ENCODE measurements around the gene DYNLT3. TPM values are rescaled to one million over a fixed set of nuclear protein-coding genes. Genes with fewer than 3 reads are reported as not detected.

The DYNLT3 gene
- polyA plus RNA-seq, 1 experiment, result 28.6 TPM

DNA sequence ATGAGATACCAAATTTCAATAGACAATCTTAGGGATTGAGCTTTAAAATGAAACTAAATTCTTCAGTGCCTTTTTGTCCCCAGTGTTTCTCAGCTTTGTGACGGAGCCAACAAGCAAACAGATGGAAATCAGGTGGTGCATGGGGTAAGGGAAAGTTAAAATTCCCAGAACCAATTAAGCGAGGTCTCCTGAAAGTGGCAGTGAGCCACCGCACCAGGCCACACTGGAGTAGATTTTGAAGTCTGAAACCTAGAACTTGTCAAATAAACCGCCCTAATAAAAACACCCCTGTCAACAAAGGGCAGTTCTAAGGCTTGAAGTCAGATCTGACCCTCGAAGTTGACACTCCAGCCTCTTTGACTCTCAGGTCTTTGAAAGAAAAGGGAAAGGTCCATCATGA lies 40.6 kb upstream of the DYNLT3 start:
- DNase-seq (ENCODE audit: low read depth, low spot score), result no peak
- Histone ChIP-seq H3K27ac (ENCODE audit: low read depth, low read length) (no peak overlapping the region), H3K27me3 (ENCODE audit: control insufficient read depth, insufficient read depth, low read length) (no peaks in the 10 kb centered on the region), H3K9me3 (ENCODE audit: control insufficient read depth, insufficient read depth, low read length) (no peaks in the 10 kb centered on the region; the same call in 1 of the 2 replicates), H3K4me3 (ENCODE audit: low read depth, low read length) (no peak overlapping the region)
- TF ChIP-seq, protein P1, sequence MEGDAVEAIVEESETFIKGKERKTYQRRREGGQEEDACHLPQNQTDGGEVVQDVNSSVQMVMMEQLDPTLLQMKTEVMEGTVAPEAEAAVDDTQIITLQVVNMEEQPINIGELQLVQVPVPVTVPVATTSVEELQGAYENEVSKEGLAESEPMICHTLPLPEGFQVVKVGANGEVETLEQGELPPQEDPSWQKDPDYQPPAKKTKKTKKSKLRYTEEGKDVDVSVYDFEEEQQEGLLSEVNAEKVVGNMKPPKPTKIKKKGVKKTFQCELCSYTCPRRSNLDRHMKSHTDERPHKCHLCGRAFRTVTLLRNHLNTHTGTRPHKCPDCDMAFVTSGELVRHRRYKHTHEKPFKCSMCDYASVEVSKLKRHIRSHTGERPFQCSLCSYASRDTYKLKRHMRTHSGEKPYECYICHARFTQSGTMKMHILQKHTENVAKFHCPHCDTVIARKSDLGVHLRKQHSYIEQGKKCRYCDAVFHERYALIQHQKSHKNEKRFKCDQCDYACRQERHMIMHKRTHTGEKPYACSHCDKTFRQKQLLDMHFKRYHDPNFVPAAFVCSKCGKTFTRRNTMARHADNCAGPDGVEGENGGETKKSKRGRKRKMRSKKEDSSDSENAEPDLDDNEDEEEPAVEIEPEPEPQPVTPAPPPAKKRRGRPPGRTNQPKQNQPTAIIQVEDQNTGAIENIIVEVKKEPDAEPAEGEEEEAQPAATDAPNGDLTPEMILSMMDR (IDR thresholded peaks at IDR 0.05; ENCODE audit: low read depth, low read length), result no peak
- ChIA-PET POLR2A (no interaction called here), CTCF (no interaction called here)

DNA sequence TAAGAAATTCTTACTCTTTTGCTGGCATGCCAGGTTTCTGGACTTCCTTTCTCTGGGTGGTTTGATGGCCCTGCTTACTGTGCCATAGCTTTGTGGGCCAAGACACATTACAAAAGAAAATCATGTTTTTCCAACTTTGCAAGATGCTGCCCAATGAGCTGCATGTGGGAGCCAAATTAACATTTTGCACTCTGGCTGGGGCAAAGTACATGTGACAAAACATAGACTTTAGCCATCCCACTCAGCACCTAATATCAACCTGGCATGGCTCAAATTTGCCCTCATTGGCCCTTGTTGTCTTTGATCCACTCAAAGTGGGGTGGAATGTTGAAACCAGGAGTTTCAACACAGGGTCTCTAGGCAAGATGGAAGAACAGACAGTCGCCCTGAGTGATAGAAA lies 40.0 kb upstream of the DYNLT3 start:
- H3K27ac ChIP-seq (ENCODE audit: low read depth, low read length), result no peak overlapping the region
- CTCF ChIA-PET, result no interaction called here
- no peak overlapping the region for H3K4me3 ChIP-seq (ENCODE audit: low read depth, low read length)
- H3K27me3 ChIP-seq (ENCODE audit: control insufficient read depth, insufficient read depth, low read length), result no peaks in the 10 kb centered on the region
- POLR2A ChIA-PET, result no interaction called here
- DNase-seq (ENCODE audit: low read depth, low spot score), result no peak
- TF ChIP-seq, protein P1 (IDR thresholded peaks at IDR 0.05; ENCODE audit: low read depth, low read length), result no peak
- H3K9me3 ChIP-seq (ENCODE audit: control insufficient read depth, insufficient read depth, low read length), result no peaks in the 10 kb centered on the region; the same call in 1 of the 2 replicates

DNA sequence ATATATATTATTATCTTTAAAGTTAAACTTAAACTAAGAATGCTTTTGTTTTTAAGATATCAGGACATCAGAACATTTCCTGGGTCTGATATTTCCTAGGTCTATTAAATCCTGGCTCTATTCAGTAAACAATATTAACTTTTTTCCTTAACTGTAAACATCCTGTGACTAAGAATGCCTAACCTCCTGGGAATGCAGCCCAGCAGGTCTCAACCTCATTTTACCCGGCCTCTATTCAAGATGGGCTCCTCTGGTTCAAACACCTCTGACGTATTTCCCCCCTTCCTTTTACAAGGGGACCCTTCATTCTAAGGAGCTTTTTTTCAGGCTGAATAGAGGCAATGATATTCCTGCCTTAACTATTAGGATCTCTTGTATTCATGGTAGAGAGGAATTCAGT lies 35.8 kb upstream of the DYNLT3 start:
- no peak for DNase-seq (ENCODE audit: low read depth, low spot score)
- no peak overlapping the region for H3K4me3 ChIP-seq (ENCODE audit: low read depth, low read length)
- H3K9me3 ChIP-seq (ENCODE audit: control insufficient read depth, insufficient read depth, low read length), result no peaks in the 10 kb centered on the region
- ChIA-PET POLR2A (no interaction called here), CTCF (no interaction called here)
- H3K27me3 ChIP-seq (ENCODE audit: control insufficient read depth, insufficient read depth, low read length), result no peaks in the 10 kb centered on the region
- H3K27ac ChIP-seq (ENCODE audit: low read depth, low read length), result no peak overlapping the region
- TF ChIP-seq, protein P1 (IDR thresholded peaks at IDR 0.05; ENCODE audit: low read depth, low read length), result no peak

DNA sequence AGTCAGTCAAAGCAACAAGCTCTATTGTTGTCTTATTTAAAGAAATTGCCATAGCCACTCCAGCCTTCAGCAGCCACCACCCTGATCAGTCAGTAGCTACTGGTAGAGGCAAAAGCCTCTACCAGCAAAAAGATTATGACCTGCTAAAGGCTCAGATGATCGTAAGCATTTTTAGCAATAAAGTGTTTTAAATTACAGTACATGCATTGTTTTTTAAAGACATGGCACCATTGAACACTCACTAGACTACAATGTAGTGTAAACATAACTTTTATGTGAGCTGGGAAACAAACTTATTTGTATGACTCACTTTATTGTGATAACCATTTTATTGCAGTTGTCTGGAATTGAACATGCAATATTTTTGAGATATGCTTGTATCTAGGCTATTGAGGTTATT lies 32.3 kb upstream of the DYNLT3 start:
- ChIA-PET CTCF (interaction anchor here (1.1 kb wide), 1 partner anchor 54 kb away, joined by 3 read pairs; no protein-coding TSS in a partner anchor), POLR2A (no interaction called here)
- H3K4me3 ChIP-seq (ENCODE audit: low read depth, low read length), result no peak overlapping the region
- no peak for DNase-seq (ENCODE audit: low read depth, low spot score)
- H3K9me3 ChIP-seq (ENCODE audit: control insufficient read depth, insufficient read depth, low read length), result peaks cover 2% of the 10 kb centered on the region; the same call in 1 of the 2 replicates
- H3K27me3 ChIP-seq (ENCODE audit: control insufficient read depth, insufficient read depth, low read length), result no peaks in the 10 kb centered on the region
- TF ChIP-seq, protein P1 (IDR thresholded peaks at IDR 0.05; ENCODE audit: low read depth, low read length), result no peak
- H3K27ac ChIP-seq (ENCODE audit: low read depth, low read length), result no peak overlapping the region

DNA sequence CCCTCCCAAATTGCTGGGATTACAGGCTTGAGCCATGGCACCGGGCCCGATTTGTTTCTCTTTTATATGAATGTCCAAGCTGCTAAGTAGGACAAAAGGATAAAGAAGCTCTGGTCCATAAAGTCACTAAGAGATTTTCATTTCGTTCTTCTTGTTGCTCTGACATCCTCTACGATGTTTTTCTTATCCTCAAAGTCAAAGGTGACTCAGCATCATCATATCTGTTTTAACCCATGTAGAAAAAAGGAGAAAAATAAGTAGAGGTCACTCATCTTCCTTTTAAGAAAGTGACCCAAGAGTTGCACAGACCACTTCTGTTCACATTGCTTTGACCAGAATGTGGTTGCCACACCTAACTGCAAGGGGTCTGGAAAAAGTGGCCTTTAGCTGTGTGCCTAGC lies 29.3 kb upstream of the DYNLT3 start:
- Histone ChIP-seq H3K27me3 (ENCODE audit: control insufficient read depth, insufficient read depth, low read length) (no peaks in the 10 kb centered on the region), H3K27ac (ENCODE audit: low read depth, low read length) (no peak overlapping the region), H3K9me3 (ENCODE audit: control insufficient read depth, insufficient read depth, low read length) (peaks cover 2% of the 10 kb centered on the region; the same call in 1 of the 2 replicates), H3K4me3 (ENCODE audit: low read depth, low read length) (no peak overlapping the region)
- no peak for DNase-seq (ENCODE audit: low read depth, low spot score)
- POLR2A ChIA-PET, result no interaction called here
- CTCF ChIA-PET, result interaction anchor here (1.2 to 1.4 kb wide), 2 partner anchors 51 to 290 kb away, joined by 3 read pairs; no protein-coding TSS in a partner anchor
- TF ChIP-seq, protein P1 (IDR thresholded peaks at IDR 0.05; ENCODE audit: low read depth, low read length), result no peak

Data from AG04450 (cell line).